ENCODE measurements around the gene GPC1. TPM values are rescaled to one million over a fixed set of nuclear protein-coding genes. Genes with fewer than 3 reads are reported as not detected.
"Not testable (repeated sequence)": the region's sequence is repeated elsewhere in the genome, so short reads cannot be mapped to it uniquely, and the experiment has no call there.

The GPC1 gene
- 0.91 TPM for total RNA-seq
- under 1 TPM; 0.06 to 0.48 (median 0.26) TPM for polyA plus RNA-seq

DNA sequence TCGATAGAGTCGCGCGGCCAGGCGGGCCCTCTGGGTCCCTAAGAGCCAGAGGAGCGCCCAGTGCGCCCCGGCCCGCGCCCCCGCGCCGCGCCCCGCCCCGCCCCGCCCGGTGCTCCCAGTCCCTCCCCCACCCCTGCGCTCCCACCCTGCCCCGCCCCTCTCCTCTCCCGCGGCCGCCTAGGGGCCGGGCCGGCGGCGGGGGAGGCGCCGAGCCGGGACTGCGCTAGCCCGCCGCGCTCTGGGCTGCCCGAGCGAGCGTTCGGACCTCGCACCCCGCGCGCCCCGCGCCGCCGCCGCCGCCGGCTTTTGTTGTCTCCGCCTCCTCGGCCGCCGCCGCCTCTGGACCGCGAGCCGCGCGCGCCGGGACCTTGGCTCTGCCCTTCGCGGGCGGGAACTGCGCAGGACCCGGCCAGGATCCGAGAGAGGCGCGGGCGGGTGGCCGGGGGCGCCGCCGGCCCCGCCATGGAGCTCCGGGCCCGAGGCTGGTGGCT lies at the start of gene GPC1:
GPC1 (plus strand) TSS at position 207 of the 491 bp plus-strand sequence; CDS start at position 463, 256 bp downstream.
- peak; percentile 47 to 61 for ATAC-seq (ENCODE audit: low read depth in 2 of 2)
- H3K27ac Mint-ChIP-seq: peak within 1 kb of the TSS in 1 of 3 donors; percentile 36

GRCh38 chr2:240386326-240386725 lies 49.1 kb upstream of the GPC1 start:
- Mint-ChIP-seq H3K27ac (peak overlapping the region in 1 of 3 donors; percentile 56), H3K4me3 (no peak overlapping the region), H3K9me3 (no peaks in the 10 kb centered on the region), H3K4me1 (peaks cover 0 to 3% (median under 1%) of the 10 kb centered on the region in 4 donors), H3K36me3 (no peaks in the 10 kb centered on the region), H3K27me3 (no peaks in the 10 kb centered on the region)
- no peak for ATAC-seq (ENCODE audit: low read depth in 2 of 2)
- no peak overlapping the region for H3K27ac ChIP-seq (ENCODE audit: insufficient read depth, low read length, poor library complexity, severe bottlenecking)
- no peaks in the 10 kb centered on the region for H3K27me3 ChIP-seq (ENCODE audit: control insufficient read depth, insufficient read depth, low read length)
- DNase-seq: no peak
- no peaks in the 10 kb centered on the region for H3K9me3 ChIP-seq (ENCODE audit: control insufficient read depth in 2 of 2, low read length in 2 of 2)
- no peak overlapping the region for H3K4me3 ChIP-seq (ENCODE audit: low read depth, low read length)
- no peaks in the 10 kb centered on the region for H3K36me3 ChIP-seq (ENCODE audit: control insufficient read depth, insufficient read depth, low read length)
- H3K4me1 ChIP-seq (ENCODE audit: control insufficient read depth, insufficient read depth, low read length, poor library complexity, severe bottlenecking): no peaks in the 10 kb centered on the region

More for the DNA sequence above, at the start of gene GPC1:
- peak in 2 of 3 donors; percentile 46 to 51 for DNase-seq
- Histone ChIP-seq H3K4me3 (ENCODE audit: low read depth, low read length) (no peak within 1 kb of the TSS), H3K27me3 (ENCODE audit: control insufficient read depth, insufficient read depth, low read length) (peaks cover 9% of the 10 kb centered on the region), H3K36me3 (ENCODE audit: control insufficient read depth, insufficient read depth, low read length) (no peaks in the 10 kb centered on the region), H3K4me1 (ENCODE audit: control insufficient read depth, insufficient read depth, low read length, poor library complexity, severe bottlenecking) (peaks cover 20% of the 10 kb centered on the region), H3K27ac (ENCODE audit: insufficient read depth, low read length, poor library complexity, severe bottlenecking) (no peak within 1 kb of the TSS), H3K9me3 (ENCODE audit: control insufficient read depth in 2 of 2, low read length in 2 of 2) (no peaks in the 10 kb centered on the region)
- Mint-ChIP-seq H3K4me3 (peak within 1 kb of the TSS; percentile 86 to 89 (median 88)), H3K27me3 (peaks cover 17% of the 10 kb centered on the region), H3K36me3 (no peaks in the 10 kb centered on the region), H3K4me1 (peaks cover 0 to 13% (median 1%) of the 10 kb centered on the region in 4 donors), H3K9me3 (peaks cover 0 to 2% (median 0%) of the 10 kb centered on the region in 7 donors)

- DNase-seq; H3K4me3 ChIP-seq (ENCODE audit: low read depth, low read length); H3K27ac Mint-ChIP-seq; H3K4me1 ChIP-seq (ENCODE audit: control insufficient read depth, insufficient read depth, low read length, poor library complexity, severe bottlenecking); H3K9me3 ChIP-seq (ENCODE audit: control insufficient read depth in 2 of 2, low read length in 2 of 2); ATAC-seq (ENCODE audit: low read depth in 2 of 2); H3K27me3 ChIP-seq (ENCODE audit: control insufficient read depth, insufficient read depth, low read length); H3K27me3 Mint-ChIP-seq; H3K4me3 Mint-ChIP-seq; H3K36me3 ChIP-seq (ENCODE audit: control insufficient read depth, insufficient read depth, low read length); H3K4me1 Mint-ChIP-seq; H3K36me3 Mint-ChIP-seq; H3K9me3 Mint-ChIP-seq; H3K27ac ChIP-seq (ENCODE audit: insufficient read depth, low read length, poor library complexity, severe bottlenecking): not testable (repeated sequence)
Measured at GRCh38 chr2:240386743-240387142, 48.7 kb upstream of the GPC1 start.

DNA sequence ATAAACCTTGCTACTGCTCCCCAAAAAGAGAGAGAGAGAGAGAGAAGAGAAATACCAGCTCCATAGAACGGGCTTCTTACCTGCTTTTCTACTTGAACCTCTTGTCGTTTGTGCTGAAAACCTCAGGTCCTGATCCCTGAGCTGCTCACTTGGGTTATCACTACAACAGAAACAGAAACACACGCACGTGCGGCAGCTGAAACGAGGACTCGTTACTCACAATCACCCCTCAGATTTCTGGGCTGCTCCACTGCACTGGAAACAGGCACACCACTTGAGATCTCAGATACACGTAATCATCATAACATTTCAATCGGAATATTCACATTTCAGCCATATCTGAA lies 48.2 kb upstream of the GPC1 start:
- Histone ChIP-seq H3K4me3 (ENCODE audit: low read depth, low read length) (no peak overlapping the region), H3K27me3 (ENCODE audit: control insufficient read depth, insufficient read depth, low read length) (no peaks in the 10 kb centered on the region), H3K36me3 (ENCODE audit: control insufficient read depth, insufficient read depth, low read length) (no peaks in the 10 kb centered on the region), H3K4me1 (ENCODE audit: control insufficient read depth, insufficient read depth, low read length, poor library complexity, severe bottlenecking) (no peaks in the 10 kb centered on the region), H3K9me3 (ENCODE audit: control insufficient read depth in 2 of 2, low read length in 2 of 2) (no peaks in the 10 kb centered on the region), H3K27ac (ENCODE audit: insufficient read depth, low read length, poor library complexity, severe bottlenecking) (no peak overlapping the region)
- no peaks in the 10 kb centered on the region for H3K27me3 Mint-ChIP-seq
- no peak for DNase-seq
- no peak for ATAC-seq (ENCODE audit: low read depth in 2 of 2)
- no peaks in the 10 kb centered on the region for H3K36me3 Mint-ChIP-seq
- no peak overlapping the region for H3K4me3 Mint-ChIP-seq
- H3K9me3 Mint-ChIP-seq: no peaks in the 10 kb centered on the region
- H3K4me1 Mint-ChIP-seq: peaks cover 0 to 4% (median under 1%) of the 10 kb centered on the region in 4 donors
- no peak overlapping the region for H3K27ac Mint-ChIP-seq

DNA sequence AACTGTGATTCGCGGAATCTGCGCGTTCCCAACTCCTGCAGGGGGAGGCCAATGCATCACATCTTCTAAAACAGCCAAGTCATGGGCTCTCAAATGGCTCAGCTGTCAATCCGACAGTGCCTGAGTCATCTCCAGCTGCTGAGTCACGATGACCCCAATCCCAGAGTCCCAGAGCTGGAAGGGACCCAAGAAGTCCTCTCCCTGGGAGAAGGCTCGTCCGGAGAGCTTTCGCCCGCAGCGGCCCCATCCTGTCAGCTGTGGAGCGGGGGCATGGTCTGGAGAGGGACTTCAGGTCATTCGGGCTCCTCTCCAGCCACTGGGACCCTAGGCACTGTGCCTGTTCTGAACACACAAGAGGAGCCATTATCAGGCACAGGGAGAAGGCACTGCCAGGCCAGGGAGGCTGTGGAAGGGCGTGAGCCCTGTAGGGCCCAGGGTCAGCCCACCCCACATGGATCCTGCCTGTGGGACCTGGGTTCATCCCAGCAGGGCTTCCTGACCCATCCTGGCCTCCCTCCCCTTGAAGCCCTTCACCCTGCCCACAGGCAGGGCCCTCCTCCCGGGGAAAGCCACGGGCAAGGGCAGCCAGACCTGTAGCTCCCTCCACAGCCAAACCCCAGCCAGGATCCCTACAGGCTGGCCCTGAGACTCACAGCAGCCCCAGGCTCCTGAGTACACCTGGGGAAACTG lies 47.6 kb upstream of the GPC1 start:
- no peak overlapping the region for H3K27ac Mint-ChIP-seq
- H3K4me3 Mint-ChIP-seq: no peak overlapping the region
- Histone ChIP-seq H3K27me3 (ENCODE audit: control insufficient read depth, insufficient read depth, low read length) (no peaks in the 10 kb centered on the region), H3K9me3 (ENCODE audit: control insufficient read depth in 2 of 2, low read length in 2 of 2) (no peaks in the 10 kb centered on the region), H3K27ac (ENCODE audit: insufficient read depth, low read length, poor library complexity, severe bottlenecking) (no peak overlapping the region), H3K36me3 (ENCODE audit: control insufficient read depth, insufficient read depth, low read length) (no peaks in the 10 kb centered on the region), H3K4me1 (ENCODE audit: control insufficient read depth, insufficient read depth, low read length, poor library complexity, severe bottlenecking) (no peaks in the 10 kb centered on the region), H3K4me3 (ENCODE audit: low read depth, low read length) (no peak overlapping the region)
- peaks cover 0 to 10% (median under 1%) of the 10 kb centered on the region in 4 donors for H3K4me1 Mint-ChIP-seq
- H3K36me3 Mint-ChIP-seq: no peaks in the 10 kb centered on the region
- no peak for DNase-seq
- no peaks in the 10 kb centered on the region for H3K9me3 Mint-ChIP-seq
- H3K27me3 Mint-ChIP-seq: no peaks in the 10 kb centered on the region
- ATAC-seq (ENCODE audit: low read depth in 2 of 2): no peak

- no peaks in the 10 kb centered on the region for H3K4me1 ChIP-seq (ENCODE audit: control insufficient read depth, insufficient read depth, low read length, poor library complexity, severe bottlenecking)
- Mint-ChIP-seq H3K27me3 (no peaks in the 10 kb centered on the region), H3K36me3 (no peaks in the 10 kb centered on the region), H3K9me3 (no peaks in the 10 kb centered on the region), H3K27ac (no peak overlapping the region), H3K4me1 (peaks cover 0 to 12% (median under 1%) of the 10 kb centered on the region in 4 donors), H3K4me3 (no peak overlapping the region)
- no peak overlapping the region for H3K27ac ChIP-seq (ENCODE audit: insufficient read depth, low read length, poor library complexity, severe bottlenecking)
- no peak overlapping the region for H3K4me3 ChIP-seq (ENCODE audit: low read depth, low read length)
- no peak for DNase-seq
- H3K9me3 ChIP-seq (ENCODE audit: control insufficient read depth in 2 of 2, low read length in 2 of 2): no peaks in the 10 kb centered on the region
- no peaks in the 10 kb centered on the region for H3K36me3 ChIP-seq (ENCODE audit: control insufficient read depth, insufficient read depth, low read length)
- no peaks in the 10 kb centered on the region for H3K27me3 ChIP-seq (ENCODE audit: control insufficient read depth, insufficient read depth, low read length)
- ATAC-seq (ENCODE audit: low read depth in 2 of 2): no peak
Measured at GRCh38 chr2:240388471-240389301, 46.8 kb upstream of the GPC1 start.

GRCh38 chr2:240389302-240389805 lies 46.1 kb upstream of the GPC1 start:
- DNase-seq: no peak

More at GRCh38 chr2:240389302-240389805, 46.1 kb upstream of the GPC1 start:
- Histone ChIP-seq H3K27me3 (ENCODE audit: control insufficient read depth, insufficient read depth, low read length) (no peaks in the 10 kb centered on the region), H3K27ac (ENCODE audit: insufficient read depth, low read length, poor library complexity, severe bottlenecking) (no peak overlapping the region), H3K36me3 (ENCODE audit: control insufficient read depth, insufficient read depth, low read length) (no peaks in the 10 kb centered on the region), H3K9me3 (ENCODE audit: control insufficient read depth in 2 of 2, low read length in 2 of 2) (no peaks in the 10 kb centered on the region), H3K4me3 (ENCODE audit: low read depth, low read length) (no peak overlapping the region), H3K4me1 (ENCODE audit: control insufficient read depth, insufficient read depth, low read length, poor library complexity, severe bottlenecking) (no peaks in the 10 kb centered on the region)
- no peak for ATAC-seq (ENCODE audit: low read depth in 2 of 2)
- no peak overlapping the region for H3K4me3 Mint-ChIP-seq
- H3K9me3 Mint-ChIP-seq: no peaks in the 10 kb centered on the region
- H3K4me1 Mint-ChIP-seq: peaks cover 0 to 12% (median under 1%) of the 10 kb centered on the region in 4 donors
- no peaks in the 10 kb centered on the region for H3K27me3 Mint-ChIP-seq
- H3K27ac Mint-ChIP-seq: no peak overlapping the region
- H3K36me3 Mint-ChIP-seq: no peaks in the 10 kb centered on the region

Data from CD4-positive, CD25-positive, alpha-beta regulatory T cell (primary cell).